Thyroid gland (tissue), 4 donors: Measurements from ENCODE around the gene TRIM67.

Source experiments
- POLR2A ChIP-seq, 2 donors: fragments of 450-650 bp; IDR thresholded peaks; one replicate each; pipeline ENCODE4 v1.6.1; 2017; ENCODE audit warnings: antibody characterized with exemption in 2 of 2, mild to moderate bottlenecking in 2 of 2, moderate library complexity in 1 of 2
- TF ChIP-seq, protein P1 (sequence below), 6 experiments: fragments of 200-600 bp in 3 of 6; fragments of 450-650 bp in 3 of 6; sonication (generic) in 3 of 6; IDR thresholded peaks; one replicate each; pipeline ENCODE4 v1.5.1; 2016 to 2019; ENCODE audit warnings: antibody characterized with exemption in 6 of 6, mild to moderate bottlenecking in 2 of 6, inconsistent platforms in 1 of 6, moderate library complexity in 1 of 6

DNA sequence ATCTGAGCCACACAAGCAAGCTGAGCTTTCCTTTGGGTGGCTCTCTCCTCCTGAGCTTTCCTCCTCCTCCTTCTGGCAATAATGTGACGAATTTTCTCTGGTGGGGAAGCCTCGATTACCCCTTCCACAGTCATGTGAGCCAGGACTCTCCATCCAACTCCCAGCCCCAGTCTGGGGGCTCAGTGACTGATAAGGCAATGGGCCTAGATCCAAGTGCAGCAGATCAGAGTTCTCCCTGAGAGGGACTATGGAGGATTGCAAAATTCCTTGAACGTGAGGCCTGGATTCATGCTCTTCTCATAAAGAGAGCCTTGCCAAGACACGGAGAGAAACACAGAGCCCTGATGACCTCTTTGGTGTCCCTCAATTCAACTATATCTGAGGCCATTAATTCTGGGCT is 31.3 kb upstream of the TRIM67 start:
- TF ChIP-seq, protein P1, sequence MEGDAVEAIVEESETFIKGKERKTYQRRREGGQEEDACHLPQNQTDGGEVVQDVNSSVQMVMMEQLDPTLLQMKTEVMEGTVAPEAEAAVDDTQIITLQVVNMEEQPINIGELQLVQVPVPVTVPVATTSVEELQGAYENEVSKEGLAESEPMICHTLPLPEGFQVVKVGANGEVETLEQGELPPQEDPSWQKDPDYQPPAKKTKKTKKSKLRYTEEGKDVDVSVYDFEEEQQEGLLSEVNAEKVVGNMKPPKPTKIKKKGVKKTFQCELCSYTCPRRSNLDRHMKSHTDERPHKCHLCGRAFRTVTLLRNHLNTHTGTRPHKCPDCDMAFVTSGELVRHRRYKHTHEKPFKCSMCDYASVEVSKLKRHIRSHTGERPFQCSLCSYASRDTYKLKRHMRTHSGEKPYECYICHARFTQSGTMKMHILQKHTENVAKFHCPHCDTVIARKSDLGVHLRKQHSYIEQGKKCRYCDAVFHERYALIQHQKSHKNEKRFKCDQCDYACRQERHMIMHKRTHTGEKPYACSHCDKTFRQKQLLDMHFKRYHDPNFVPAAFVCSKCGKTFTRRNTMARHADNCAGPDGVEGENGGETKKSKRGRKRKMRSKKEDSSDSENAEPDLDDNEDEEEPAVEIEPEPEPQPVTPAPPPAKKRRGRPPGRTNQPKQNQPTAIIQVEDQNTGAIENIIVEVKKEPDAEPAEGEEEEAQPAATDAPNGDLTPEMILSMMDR (IDR thresholded peaks at IDR 0.05), result no peak
- TF ChIP-seq POLR2A (IDR thresholded peaks at IDR 0.05), result no peak
